Pancreas (tissue), 10 donors: ENCODE results near the gene RGS1. TPM values are rescaled to one million over a fixed set of nuclear protein-coding genes. Genes with fewer than 3 reads are reported as not detected.
A peak's percentile ranks its signal among the peaks of the same experiment; 100 is the strongest.

ENCODE experiments used
- ATAC-seq, 4 donors: fragments of 200-7000 bp; cut with Tn5 transposase; one replicate each; pipeline versions ENCODE4 v1.8.0 to v1.9.1; 2020; ENCODE audit warnings: mild to moderate bottlenecking in 4 of 4, moderate library complexity in 4 of 4
- DNase-seq, 6 donors: peaks; one replicate each; pipeline ENCODE4 v3.0.0-alpha.2; 2020
- FAIRE-seq: peaks from 2 replicates; lab custom pipeline; 2012; peaks lifted over from hg19 to GRCh38; lab: Jason Lieb, UNC
- H3K27ac ChIP-seq, 4 donors: fragments of 200-600 bp; sonication (generic); 1 replicate in 3 of 4; 2 replicates in 1 of 4; pipeline versions ENCODE4 v1.5.0 to v1.8.0; 2020
- H3K27me3 ChIP-seq, 4 donors: fragments of 200-600 bp; one replicate each; pipeline ENCODE4 v1.8.0; 2021
- H3K36me3 ChIP-seq, 3 donors: fragments of 200-600 bp; sonication (generic) in 1 of 3; one replicate each; pipeline versions ENCODE4 v1.5.0 to v1.8.0; 2020 to 2021
- H3K4me1 ChIP-seq, 3 donors: fragments of 200-600 bp; one replicate each; pipeline ENCODE4 v1.8.0; 2021
- H3K4me3 ChIP-seq, 4 donors: fragments of 200-600 bp; sonication (generic) in 2 of 4; one replicate each; pipeline versions ENCODE4 v1.5.0 to v1.8.0; 2020 to 2021
- H3K9me3 ChIP-seq, 4 donors: fragments of 200-600 bp; one replicate each; pipeline ENCODE4 v1.8.0; 2021
- WGBS, 2 donors: extraction: QIAGEN DNeasy Blood & Tissue Kit; methylation state at CpG; one replicate each; pipeline ENCODE4 v1.1.7; 2013; 5-methylcytosine and 5-hydroxymethylcytosine counted together
- intact Hi-C, 3 donors: fragments of 100-400 bp; cut with DNase I; formaldehyde crosslinking; loops; one replicate each; pipeline versions ENCODE4 v1.11.1 to v1.14.2; 2022
- polyA plus RNA-seq, 2 donors: library from polyadenylated mRNA; stranded (reverse); fragments of 200-250 nt; gene quantifications; one replicate each; pipeline ENCODE4 v1.2.3, GENCODE V29; 2013
- total RNA-seq, 6 donors: library from RNA; stranded (reverse); fragmentation: NEBNext Ultra II Directional in 4 of 6; extraction: Animal tissue kit (Norgen Biotek cat#: 25700) in 4 of 6; gene quantifications; one replicate each; pipeline versions ENCODE4 v1.2.1 to v1.2.4, GENCODE V29; 2021 to 2023
- TF ChIP-seq, protein P1 (sequence below), 4 donors: fragments of 200-600 bp; sonication (generic) in 3 of 4; IDR thresholded peaks; one replicate each; pipeline versions ENCODE4 v1.5.0 to v1.8.0; 2021; ENCODE audit warnings: antibody characterized with exemption in 4 of 4
- donor health status: healthy with polysubstance abuse.
- donor health status: DM: no; HTN: no; CAD: no; lungs with moderate emphysema.
- donor health status: DM: no; HTN: no; CAD: no.
- donor health status: control.
- donor health status: control.
- donor health status: Bipolar disorder and iron deficiency.
- donor health status: DM: yes; HTN: yes; CAD: no.
- donor health status: DM: no; HTN: no; CAD: no.
- donor health status: DM: no; HTN: no; CAD: no.
- donor health status: DM: yes; HTN: yes; CAD: no.

Gene RGS1, protein sequence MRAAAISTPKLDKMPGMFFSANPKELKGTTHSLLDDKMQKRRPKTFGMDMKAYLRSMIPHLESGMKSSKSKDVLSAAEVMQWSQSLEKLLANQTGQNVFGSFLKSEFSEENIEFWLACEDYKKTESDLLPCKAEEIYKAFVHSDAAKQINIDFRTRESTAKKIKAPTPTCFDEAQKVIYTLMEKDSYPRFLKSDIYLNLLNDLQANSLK
- total RNA-seq = 10 to 100 TPM in 2 of 6 donors, 1 to 10 TPM in 3, under 1 TPM in 1; 0.55 to 77.1 (median 2.7) TPM
- 1 to 10 TPM; 1.7 to 2.5 TPM for polyA plus RNA-seq

DNA sequence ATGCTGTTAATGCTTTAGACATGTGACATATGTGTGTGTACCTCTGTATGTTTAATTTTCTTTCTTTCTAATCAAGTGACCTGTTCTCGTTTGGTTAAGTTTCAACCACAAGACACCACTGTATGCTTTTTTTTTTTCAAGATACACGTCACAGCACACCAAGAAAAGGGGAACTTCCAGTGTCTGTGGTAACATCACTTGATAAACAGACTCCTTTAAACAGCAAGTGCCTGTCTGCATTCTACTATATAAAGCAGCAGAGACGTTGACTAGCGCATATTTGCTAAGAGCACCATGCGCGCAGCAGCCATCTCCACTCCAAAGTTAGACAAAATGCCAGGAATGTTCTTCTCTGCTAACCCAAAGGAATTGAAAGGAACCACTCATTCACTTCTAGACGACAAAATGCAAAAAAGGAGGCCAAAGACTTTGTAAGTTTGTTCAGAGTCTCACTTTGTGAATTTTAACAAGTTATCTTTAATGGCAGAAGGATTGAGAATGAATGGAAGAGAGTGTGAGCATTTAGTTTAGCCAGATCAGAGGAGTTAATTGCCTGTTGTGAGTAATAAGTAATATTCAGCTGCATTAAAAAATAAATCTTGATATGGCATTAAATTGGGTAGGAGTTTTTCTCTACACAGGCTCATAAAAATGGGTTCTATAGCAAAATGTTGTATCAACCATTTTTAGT, at the start of gene RGS1:
Gene RGS1, plus strand, starts transcription at position 275 of the 691 bp plus-strand sequence. Its CDS starts 20 bp downstream, at position 295.
- intact Hi-C loops = no loop called here
- peaks cover 0 to 7% (median 0%) of the 10 kb centered on the region in 3 donors for H3K4me1 ChIP-seq
- FAIRE-seq (peak; percentile 90), ATAC-seq (peak in 3 of 4 donors; percentile 55 to 66 (median 57)), DNase-seq (peak in 1 of 6 donors; percentile 26)
- H3K4me3 ChIP-seq = no peak within 1 kb of the TSS
- WGBS, 2 donors = 78 to 80% methylated on average over 7 of the region's 7 CpGs
- peak within 1 kb of the TSS in 2 of 4 donors; percentile 6 to 48 for H3K27ac ChIP-seq
- TF ChIP-seq, protein P1, sequence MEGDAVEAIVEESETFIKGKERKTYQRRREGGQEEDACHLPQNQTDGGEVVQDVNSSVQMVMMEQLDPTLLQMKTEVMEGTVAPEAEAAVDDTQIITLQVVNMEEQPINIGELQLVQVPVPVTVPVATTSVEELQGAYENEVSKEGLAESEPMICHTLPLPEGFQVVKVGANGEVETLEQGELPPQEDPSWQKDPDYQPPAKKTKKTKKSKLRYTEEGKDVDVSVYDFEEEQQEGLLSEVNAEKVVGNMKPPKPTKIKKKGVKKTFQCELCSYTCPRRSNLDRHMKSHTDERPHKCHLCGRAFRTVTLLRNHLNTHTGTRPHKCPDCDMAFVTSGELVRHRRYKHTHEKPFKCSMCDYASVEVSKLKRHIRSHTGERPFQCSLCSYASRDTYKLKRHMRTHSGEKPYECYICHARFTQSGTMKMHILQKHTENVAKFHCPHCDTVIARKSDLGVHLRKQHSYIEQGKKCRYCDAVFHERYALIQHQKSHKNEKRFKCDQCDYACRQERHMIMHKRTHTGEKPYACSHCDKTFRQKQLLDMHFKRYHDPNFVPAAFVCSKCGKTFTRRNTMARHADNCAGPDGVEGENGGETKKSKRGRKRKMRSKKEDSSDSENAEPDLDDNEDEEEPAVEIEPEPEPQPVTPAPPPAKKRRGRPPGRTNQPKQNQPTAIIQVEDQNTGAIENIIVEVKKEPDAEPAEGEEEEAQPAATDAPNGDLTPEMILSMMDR (IDR thresholded peaks at IDR 0.05) = no peak
- H3K27me3 ChIP-seq = no peaks in the 10 kb centered on the region
- H3K36me3 ChIP-seq = no peaks in the 10 kb centered on the region
- no peaks in the 10 kb centered on the region for H3K9me3 ChIP-seq

DNA sequence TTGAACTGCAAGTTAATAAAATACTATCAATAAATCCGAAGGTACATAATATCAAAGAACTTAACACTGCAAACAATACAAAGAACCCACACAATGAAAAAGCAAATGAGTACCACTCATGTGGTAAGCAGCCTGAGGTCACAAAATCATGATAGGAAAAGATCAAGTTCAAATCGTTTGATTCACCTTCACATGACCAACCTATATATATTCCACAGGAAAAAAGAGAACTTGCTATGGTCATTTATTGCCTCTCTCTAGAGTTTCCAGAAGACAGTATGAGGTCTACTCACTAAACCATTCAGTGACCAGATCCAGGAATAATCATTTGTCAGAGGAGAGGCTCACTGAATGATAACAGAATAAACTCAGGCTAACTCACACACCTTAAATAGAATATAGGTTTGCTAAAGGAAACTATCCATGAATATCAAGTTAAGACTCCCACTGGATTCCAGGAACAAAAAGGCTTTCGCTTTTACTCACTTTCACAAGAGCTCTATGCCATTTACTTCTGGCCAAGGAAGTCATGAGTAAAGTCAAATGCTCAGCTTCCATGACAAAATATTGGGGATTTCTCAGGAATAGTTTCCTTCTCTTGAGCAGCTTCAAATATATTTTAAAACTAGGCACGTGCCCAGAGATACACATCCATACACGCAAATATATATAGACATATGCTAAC, 48.3 kb upstream of the RGS1 start:
- H3K4me1 ChIP-seq = no peaks in the 10 kb centered on the region
- intact Hi-C loops = no loop called here
- FAIRE-seq = no peak
- DNase-seq = no peak
- H3K27me3 ChIP-seq = no peaks in the 10 kb centered on the region
- TF ChIP-seq, protein P1 (IDR thresholded peaks at IDR 0.05) = no peak
- H3K27ac ChIP-seq = no peak overlapping the region
- 66 to 81% methylated on average over 5 of the region's 5 CpGs for WGBS, 2 donors
- no peak for ATAC-seq
- H3K9me3 ChIP-seq = no peaks in the 10 kb centered on the region
- H3K36me3 ChIP-seq = no peaks in the 10 kb centered on the region
- no peak overlapping the region for H3K4me3 ChIP-seq

DNA sequence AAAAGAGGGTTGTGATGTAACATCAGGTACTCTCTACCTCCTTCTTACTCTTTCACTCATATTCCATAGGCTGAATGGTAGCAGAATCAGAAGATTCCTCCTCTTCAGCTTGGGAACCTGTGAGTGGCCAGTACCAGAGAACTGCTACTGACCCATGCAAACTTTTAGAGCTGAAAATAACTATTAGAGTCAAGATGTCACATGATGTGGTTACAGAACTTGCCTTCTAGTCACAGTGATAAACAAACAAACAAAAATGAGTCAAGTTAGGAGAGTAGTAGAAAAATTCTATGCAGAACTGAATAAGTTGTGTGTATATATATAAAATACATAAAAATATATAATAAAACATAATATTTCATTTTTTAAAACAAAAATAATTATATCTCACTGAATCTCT, 47.6 kb upstream of the RGS1 start:
- ATAC-seq (no peak), FAIRE-seq (no peak), DNase-seq (no peak)
- Histone ChIP-seq H3K4me3 (no peak overlapping the region), H3K27ac (no peak overlapping the region), H3K36me3 (no peaks in the 10 kb centered on the region), H3K9me3 (no peaks in the 10 kb centered on the region), H3K27me3 (no peaks in the 10 kb centered on the region), H3K4me1 (no peaks in the 10 kb centered on the region)
- TF ChIP-seq, protein P1 (IDR thresholded peaks at IDR 0.05) = no peak
- intact Hi-C loops = no loop called here

DNA sequence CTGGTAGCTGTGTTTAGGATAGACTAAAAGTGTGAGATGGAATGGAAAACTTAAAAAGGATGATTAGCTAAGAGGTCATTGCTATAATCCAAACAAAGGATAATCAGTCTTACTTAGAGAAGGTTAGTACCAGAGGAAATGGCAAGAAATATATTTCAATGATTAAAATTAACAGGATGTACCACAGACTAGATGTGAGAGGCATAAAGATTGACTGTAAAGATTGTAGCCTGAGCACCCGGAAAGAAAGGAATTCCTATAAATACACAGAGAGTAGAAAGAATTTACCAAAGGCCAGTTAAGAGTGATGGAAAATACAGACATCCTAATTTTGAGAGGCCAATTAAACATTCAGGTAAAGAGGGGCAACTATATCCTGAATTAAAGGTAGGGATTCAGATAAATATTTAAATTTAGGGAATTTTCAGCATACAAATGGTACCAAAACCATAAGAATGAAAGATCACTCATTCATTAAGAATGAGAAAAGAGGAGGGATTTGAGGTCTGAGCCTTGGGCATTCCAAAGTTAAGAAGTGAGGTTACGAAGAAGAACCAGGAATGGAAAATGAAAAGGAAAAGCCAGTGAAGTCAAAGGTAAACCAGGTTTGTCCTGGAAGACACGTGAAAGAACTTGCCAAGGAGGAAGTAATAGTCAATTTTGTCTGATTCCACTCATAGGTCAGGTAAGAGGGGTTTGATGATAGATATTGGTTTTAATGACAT, 46.4 kb upstream of the RGS1 start:
- H3K4me3 ChIP-seq = no peak overlapping the region
- no peaks in the 10 kb centered on the region for H3K27me3 ChIP-seq
- intact Hi-C loops = no loop called here
- H3K9me3 ChIP-seq = no peaks in the 10 kb centered on the region
- DNase-seq (no peak), FAIRE-seq (no peak), ATAC-seq (no peak)
- no peak overlapping the region for H3K27ac ChIP-seq
- 81 to 84% methylated on average over 3 of the region's 3 CpGs for WGBS, 2 donors
- H3K4me1 ChIP-seq = peaks cover 0 to 8% (median 0%) of the 10 kb centered on the region in 3 donors
- H3K36me3 ChIP-seq = no peaks in the 10 kb centered on the region
- TF ChIP-seq, protein P1 (IDR thresholded peaks at IDR 0.05) = no peak
